H1 (cell line): ENCODE results near the gene C12orf75. TPM values are rescaled to one million over a fixed set of nuclear protein-coding genes. Genes with fewer than 3 reads are reported as not detected.

Experiments used
- CTCF ChIA-PET: fragments of 300-600 bp; sonication (Branson Sonifier 250); formaldehyde crosslinking; loops from one replicate; lab custom pipeline; 2021; ENCODE audit not compliant: partially characterized antibody; lab: Charles Lee
- POLR2A ChIA-PET: fragments of 300-600 bp; sonication (Branson Sonifier 250); formaldehyde crosslinking; loops from one replicate; lab custom pipeline; 2021; ENCODE audit warnings: inconsistent platforms; ENCODE audit not compliant: partially characterized antibody; lab: Charles Lee
- DNase-seq, 2 experiments: peaks; one replicate each; pipeline versions ENCODE4 v3.0.0 to v3.0.0-alpha.2; 2010 to 2022; ENCODE audit warnings: low spot score in 2 of 2, low read depth in 1 of 2, mixed read lengths in 1 of 2
- FAIRE-seq: peaks from 2 replicates; lab custom pipeline; 2011; peaks lifted over from hg19 to GRCh38; lab: Jason Lieb, UNC
- H2AFZ ChIP-seq: 2 replicates; pipeline ENCODE4 v1.8.1; 2012; ENCODE audit warnings: low read length, inconsistent platforms
- H2AK5ac ChIP-seq: 2 replicates; pipeline ENCODE4 v1.6.1; 2013; ENCODE audit warnings: low read depth, low read length
- H2BK120ac ChIP-seq: replicated peaks from 2 replicates; pipeline ENCODE3; 2013; ENCODE audit warnings: low read depth, low read length, inconsistent platforms
- H2BK12ac ChIP-seq: 2 replicates; pipeline ENCODE4 v1.6.1; 2013; ENCODE audit warnings: low read depth, low read length
- H2BK15ac ChIP-seq: 2 replicates; pipeline ENCODE4 v1.6.1; 2013; ENCODE audit warnings: low read length
- H2BK20ac ChIP-seq: 2 replicates; pipeline ENCODE4 v1.6.1; 2013; ENCODE audit warnings: low read length
- H2BK5ac ChIP-seq: 2 replicates; pipeline ENCODE4 v1.6.1; 2013; ENCODE audit warnings: low read depth, low read length
- H3K14ac ChIP-seq: 2 replicates; pipeline ENCODE4 v1.6.1; 2013; ENCODE audit warnings: inconsistent platforms; ENCODE audit not compliant: insufficient read length
- H3K18ac ChIP-seq: 2 replicates; pipeline ENCODE4 v1.6.1; 2013; ENCODE audit warnings: low read length; ENCODE audit errors: extremely low read depth
- H3K23ac ChIP-seq: 2 replicates; pipeline ENCODE4 v1.6.1; 2013; ENCODE audit warnings: inconsistent platforms; ENCODE audit not compliant: insufficient read length
- H3K23me2 ChIP-seq: 2 replicates; pipeline ENCODE4 v1.6.1; 2013; ENCODE audit warnings: low read depth, low read length
- H3K27ac ChIP-seq: 2 replicates; pipeline ENCODE4 v1.6.1; 2011; ENCODE audit warnings: low read depth, low read length, inconsistent platforms
- H3K27me3 ChIP-seq, 4 experiments: replicated peaks in 1 of 4; 1 replicate in 1 of 4; 2 replicates in 3 of 4; pipeline versions ENCODE4 v1.6.1 to v1.8.1; 2011 to 2013; ENCODE audit warnings: low read length in 3 of 4, mild to moderate bottlenecking in 3 of 4, inconsistent platforms in 2 of 4, mixed read lengths in 2 of 4, moderate library complexity in 1 of 4; ENCODE audit not compliant: control insufficient read depth in 3 of 4, insufficient read depth in 3 of 4; ENCODE audit errors: extremely low read depth in 1 of 4
- H3K36me3 ChIP-seq, 4 experiments: 2 replicates each; pipeline versions ENCODE4 v1.6.1 to v1.8.1; 2011 to 2013; ENCODE audit warnings: mild to moderate bottlenecking in 4 of 4, low read length in 3 of 4, moderate library complexity in 2 of 4, control low read depth in 1 of 4, inconsistent platforms in 1 of 4; ENCODE audit not compliant: insufficient read depth in 4 of 4, control insufficient read depth in 2 of 4
- H3K4ac ChIP-seq: replicated peaks from 2 replicates; pipeline ENCODE3; 2013; ENCODE audit warnings: low read length, low read depth, mixed read lengths, inconsistent platforms; ENCODE audit not compliant: insufficient read length
- H3K4me1 ChIP-seq, 4 experiments: replicated peaks in 1 of 4; 1 replicate in 1 of 4; 2 replicates in 3 of 4; pipeline versions ENCODE4 v1.6.1 to v1.8.1; 2011 to 2013; ENCODE audit warnings: low read length in 3 of 4, inconsistent platforms in 2 of 4, mixed read lengths in 1 of 4; ENCODE audit not compliant: insufficient read depth in 4 of 4, control insufficient read depth in 3 of 4
- H3K4me2 ChIP-seq, 2 experiments: 2 replicates each; pipeline versions ENCODE4 v1.6.1 to v1.8.1; 2011 to 2013; ENCODE audit warnings: low read depth in 2 of 2, low read length in 2 of 2, control low read depth in 1 of 2, inconsistent platforms in 1 of 2, mild to moderate bottlenecking in 1 of 2; ENCODE audit not compliant: insufficient read depth in 1 of 2
- H3K4me3 ChIP-seq, 4 experiments: fragments of 200-600, 300-600 bp in 1 of 4; sonication (generic), shearing (Covaris generic), sonication (Bioruptor Twin) in 1 of 4; 2 replicates each; pipeline versions ENCODE4 v1.5.1 to v1.8.1; 2011 to 2016; ENCODE audit warnings: low read length in 4 of 4, low read depth in 3 of 4, control low read depth in 2 of 4, inconsistent platforms in 2 of 4, mild to moderate bottlenecking in 2 of 4, mixed read lengths in 1 of 4, moderate library complexity in 1 of 4; ENCODE audit not compliant: insufficient read depth in 2 of 4; ENCODE audit errors: extremely low read depth in 1 of 4
- H3K56ac ChIP-seq: replicated peaks from 2 replicates; pipeline ENCODE3; 2013; ENCODE audit warnings: low read depth, mild to moderate bottlenecking, mixed read lengths, low read length, inconsistent platforms; ENCODE audit not compliant: insufficient read length
- H3K79me1 ChIP-seq: 2 replicates; pipeline ENCODE4 v1.6.1; 2013; ENCODE audit warnings: low read depth, low read length, control low read depth
- H3K79me2 ChIP-seq, 2 experiments: 2 replicates each; pipeline versions ENCODE4 v1.6.1 to v1.8.1; 2012 to 2013; ENCODE audit warnings: low read length in 2 of 2, mild to moderate bottlenecking in 2 of 2, inconsistent platforms in 1 of 2; ENCODE audit not compliant: insufficient read depth in 2 of 2, control insufficient read depth in 1 of 2
- H3K9ac ChIP-seq, 4 experiments: replicated peaks in 1 of 4; 1 replicate in 1 of 4; 2 replicates in 3 of 4; pipeline versions ENCODE4 v1.6.1 to v1.8.1; 2011 to 2013; ENCODE audit warnings: low read depth in 3 of 4, low read length in 3 of 4, control low read depth in 2 of 4, mild to moderate bottlenecking in 2 of 4, moderate library complexity in 2 of 4, inconsistent platforms in 1 of 4; ENCODE audit errors: extremely low read depth in 1 of 4
- H3K9me3 ChIP-seq, 2 experiments: 2 replicates each; pipeline versions ENCODE4 v1.6.1 to v1.8.1; 2012 to 2013; ENCODE audit warnings: mild to moderate bottlenecking in 2 of 2, moderate library complexity in 2 of 2, control low read depth in 1 of 2, inconsistent platforms in 1 of 2, low read depth in 1 of 2, low read length in 1 of 2, mixed read lengths in 1 of 2; ENCODE audit not compliant: insufficient read depth in 2 of 2
- H4K20me1 ChIP-seq, 2 experiments: replicated peaks in 1 of 2; 2 replicates each; pipeline versions ENCODE3 to v1.8.1; 2011 to 2013; ENCODE audit warnings: inconsistent platforms in 2 of 2, low read length in 2 of 2, mild to moderate bottlenecking in 1 of 2; ENCODE audit not compliant: insufficient read depth in 2 of 2, control insufficient read depth in 1 of 2
- H4K5ac ChIP-seq: 2 replicates; pipeline ENCODE4 v1.6.1; 2013; ENCODE audit warnings: low read length, low read depth, mixed read lengths, inconsistent platforms; ENCODE audit not compliant: insufficient read length
- H4K8ac ChIP-seq: 2 replicates; pipeline ENCODE4 v1.8.0; 2013; ENCODE audit warnings: mild to moderate bottlenecking, moderate library complexity, low read length, inconsistent platforms; ENCODE audit not compliant: insufficient read depth; ENCODE audit errors: extremely low read depth
- H4K91ac ChIP-seq: replicated peaks from 2 replicates; pipeline ENCODE3; 2013; ENCODE audit warnings: low read length, mixed read lengths, inconsistent platforms; ENCODE audit not compliant: insufficient read length
- CBX8 ChIP-seq: fragments of 300-800, 300-1000 bp; sonication (generic); IDR thresholded peaks from 2 replicates; pipeline ENCODE4 v1.7.1; 2016; ENCODE audit warnings: low read depth, low read length, borderline replicate concordance
- JUND ChIP-seq: IDR thresholded peaks from 2 replicates; pipeline ENCODE4 v1.6.1; 2011; ENCODE audit warnings: mild to moderate bottlenecking, improper control_type of control experiment, low read length
- MAFK ChIP-seq: IDR thresholded peaks from 2 replicates; pipeline ENCODE4 v1.6.1; 2012; ENCODE audit warnings: low read depth, mild to moderate bottlenecking, improper control_type of control experiment, low read length
- POLR2AphosphoS5 ChIP-seq: IDR thresholded peaks from 2 replicates; pipeline ENCODE4 v1.6.1; 2011; ENCODE audit warnings: low read depth, low read length
- RNF2 ChIP-seq: fragments of 200-900, 300-1000 bp; sonication (generic); IDR thresholded peaks from 2 replicates; pipeline ENCODE4 v1.7.1; 2016; ENCODE audit warnings: borderline replicate concordance, low read depth, mild to moderate bottlenecking, antibody characterized with exemption, low read length; ENCODE audit not compliant: poor library complexity, severe bottlenecking; ENCODE audit errors: missing control alignments
- SP2 ChIP-seq: IDR thresholded peaks from 2 replicates; pipeline ENCODE4 v1.6.1; 2012; ENCODE audit warnings: mild to moderate bottlenecking, low read length, inconsistent platforms
- SRF ChIP-seq: IDR thresholded peaks from 2 replicates; pipeline ENCODE4 v1.6.1; 2011; ENCODE audit warnings: mild to moderate bottlenecking, low read depth, low read length, moderate library complexity
- TBP ChIP-seq: IDR thresholded peaks from 2 replicates; pipeline ENCODE4 v1.6.1; 2011; ENCODE audit warnings: low read depth, low read length, improper control_type of control experiment
- USF2 ChIP-seq: IDR thresholded peaks from 2 replicates; pipeline ENCODE4 v1.6.1; 2011; ENCODE audit warnings: low read length, improper control_type of control experiment
- ZNF274 ChIP-seq: IDR thresholded peaks from 2 replicates; pipeline ENCODE4 v1.7.0; 2012; ENCODE audit warnings: low read length, borderline replicate concordance; ENCODE audit errors: extremely low read depth
- WGBS, 2 experiments: shearing (Covaris generic) in 1 of 2; methylation state at CpG; one replicate each; pipeline versions ENCODE4 v1.1.6 to v1.1.7; 2013 to 2015; ENCODE audit warnings: low lambda C conversion rate in 2 of 2, mixed read lengths in 2 of 2, inconsistent platforms in 1 of 2, low coverage in 1 of 2, missing lambda C conversion rate in 1 of 2; ENCODE audit not compliant: insufficient replicate concordance in 2 of 2, insufficient coverage in 1 of 2, insufficient read length in 1 of 2; ENCODE audit errors: extremely low coverage in 1 of 2, missing lambda C conversion rate in 1 of 2; 5-methylcytosine and 5-hydroxymethylcytosine counted together
- polyA plus RNA-seq, 7 experiments: library from polyadenylated mRNA; depleted of rRNA in 3 of 7; stranded (reverse) in 5 of 7; unstranded in 2 of 7; fragments of >200 nt in 5 of 7; fragments of 200-250 nt in 2 of 7; gene quantifications; 1 replicate in 5 of 7; 2 replicates in 1 of 7; 4 replicates in 1 of 7; pipeline versions ENCODE4 v1.2.1 to v1.2.3, GENCODE V29; 2011 to 2013; ENCODE audit warnings: missing spikeins in 2 of 7, mixed read lengths in 2 of 7
- total RNA-seq: library from RNA; stranded (reverse); fragmentation: NEBNext Ultra II Directional; extraction: Animal tissue kit (Norgen Biotek cat#: 25700); gene quantifications from 2 replicates; pipeline ENCODE4 v1.2.1, GENCODE V29; 2021

Gene C12orf75
- total and polyA plus RNA-seq, 2 of the 8 experiments (the other 6 are each of a cell fraction or from before 2014, with no cell fraction given): 26.4 to 41.2 TPM

- no peak for TF ChIP-seq SRF
- TF ChIP-seq JUND: no peak
- no peak for TF ChIP-seq MAFK
- no peak for TF ChIP-seq TBP
- TF ChIP-seq USF2: no peak
- no peak for TF ChIP-seq SP2
- TF ChIP-seq RNF2: no peak
- no peak for TF ChIP-seq ZNF274
- TF ChIP-seq POLR2AphosphoS5: no peak
- no peak for TF ChIP-seq CBX8
- H3K79me2 ChIP-seq: no peaks in the 10 kb centered on the region
- H4K5ac ChIP-seq: no peak overlapping the region
- WGBS, 2 experiments: 86% methylated on average over 3 of the region's 3 CpGs; no CpG with 5 or more reads in 1 of the 2 experiments
- H3K27me3 ChIP-seq: no peaks in the 10 kb centered on the region
- no peak overlapping the region for H2BK20ac ChIP-seq
- no peak overlapping the region for H4K8ac ChIP-seq
- H2BK120ac ChIP-seq: no peak overlapping the region
- H2BK5ac ChIP-seq: no peak overlapping the region
- FAIRE-seq (no peak), DNase-seq (no peak)
- no peak overlapping the region for H3K27ac ChIP-seq
- no peak overlapping the region for H3K4ac ChIP-seq
- peaks cover 0 to 2% (median 0%) of the 10 kb centered on the region in 4 experiments; a peak in 1 of 7 replicates for H3K4me1 ChIP-seq
- no peak overlapping the region for H4K91ac ChIP-seq
- H2BK12ac ChIP-seq: no peak overlapping the region
- no peak overlapping the region for H2BK15ac ChIP-seq
- H3K23me2 ChIP-seq: no peaks in the 10 kb centered on the region
- no peaks in the 10 kb centered on the region for H4K20me1 ChIP-seq
- no peak overlapping the region for H3K9ac ChIP-seq
- H2AK5ac ChIP-seq: no peak overlapping the region
- 0 out of 8 replicates have a peak, but pooled peaks cover 0 to 1% (median 0%) of the 10 kb centered on the region in 4 experiments for H3K36me3 ChIP-seq
- no peak overlapping the region for H3K4me3 ChIP-seq
- no peak overlapping the region for H3K56ac ChIP-seq
- H3K18ac ChIP-seq: no peak overlapping the region
- CTCF ChIA-PET: no interaction called here
- POLR2A ChIA-PET: no interaction called here
- no peak overlapping the region for H2AFZ ChIP-seq
- no peak overlapping the region for H3K4me2 ChIP-seq
- no peaks in the 10 kb centered on the region for H3K79me1 ChIP-seq
- H3K9me3 ChIP-seq: peaks cover 5 to 17% of the 10 kb centered on the region in 2 experiments; a peak in 1 of 4 replicates
- H3K14ac ChIP-seq: no peak overlapping the region
- H3K23ac ChIP-seq: no peak overlapping the region
Observed at GRCh38 chr12:105317942-105318621, 12.4 kb upstream of the C12orf75 start.
